Sigmoid colon (tissue), 7 donors: ENCODE data around the gene CUEDC2. TPM values are rescaled to one million over a fixed set of nuclear protein-coding genes. Genes with fewer than 3 reads are reported as not detected.

Source experiments
- DNase-seq: peaks from one replicate; pipeline ENCODE4 v3.0.0-alpha.2; 2019
- H3K27ac ChIP-seq, 4 donors: fragments of 200-600 bp; sonication (generic); one replicate each; pipeline ENCODE4 v1.5.1; 2016 to 2019; ENCODE audit warnings: mild to moderate bottlenecking in 1 of 4
- H3K27me3 ChIP-seq, 3 donors: fragments of 200-600 bp; sonication (generic); one replicate each; pipeline ENCODE4 v1.5.1; 2019; ENCODE audit warnings: mild to moderate bottlenecking in 1 of 3
- H3K36me3 ChIP-seq, 4 donors: fragments of 200-600 bp; sonication (generic); one replicate each; pipeline ENCODE4 v1.5.1; 2016 to 2019
- H3K4me1 ChIP-seq, 4 donors: fragments of 200-600 bp; sonication (generic); one replicate each; pipeline ENCODE4 v1.5.1; 2017 to 2019
- H3K4me3 ChIP-seq, 4 donors: fragments of 200-600 bp; sonication (generic); one replicate each; pipeline ENCODE4 v1.5.1; 2017 to 2019; ENCODE audit warnings: mild to moderate bottlenecking in 2 of 4, moderate library complexity in 1 of 4
- H3K9me3 ChIP-seq, 4 donors: fragments of 200-600 bp in 3 of 4; sonication (generic) in 3 of 4; one replicate each; pipeline versions ENCODE4 v1.5.1 to v1.6.1; 2013 to 2019
- EP300 ChIP-seq, 4 donors: sonication (generic); formaldehyde crosslinking; IDR thresholded peaks; one replicate each; pipeline ENCODE4 v1.6.1; 2017; ENCODE audit warnings: antibody characterized with exemption in 4 of 4
- POLR2A ChIP-seq, 2 donors: fragments of 450-650 bp; IDR thresholded peaks; one replicate each; pipeline ENCODE4 v1.6.1; 2016; ENCODE audit warnings: antibody characterized with exemption in 2 of 2, mild to moderate bottlenecking in 2 of 2, moderate library complexity in 2 of 2
- POLR2AphosphoS5 ChIP-seq, 4 donors: sonication (generic); formaldehyde crosslinking; IDR thresholded peaks; one replicate each; pipeline ENCODE4 v1.6.1; 2017; ENCODE audit warnings: antibody characterized with exemption in 4 of 4
- WGBS, 2 donors: extraction: QIAGEN DNeasy Blood & Tissue Kit; methylation state at CpG; one replicate each; pipeline ENCODE4 v1.1.7; 2013; 5-methylcytosine and 5-hydroxymethylcytosine counted together
- intact Hi-C: fragments of 100-400 bp; cut with DNase I; formaldehyde crosslinking; loops from one replicate; pipeline ENCODE4 v1.15.1; 2023
- polyA plus RNA-seq, 3 donors: library from polyadenylated mRNA; stranded (reverse); fragments of 200-250 nt; gene quantifications; one replicate each; pipeline ENCODE4 v1.2.3, GENCODE V29; 2013
- total RNA-seq, 4 donors: library from RNA; depleted of rRNA; stranded (reverse); fragments of >200 nt; gene quantifications; one replicate each; pipeline ENCODE4 v1.1.0, GENCODE V29; 2016
- TF ChIP-seq, protein P1 (sequence below), 4 experiments: fragments of 450-650 bp in 3 of 4; fragments of 200-600 bp in 1 of 4; IDR thresholded peaks; one replicate each; pipeline ENCODE4 v1.5.1; 2016 to 2019; ENCODE audit warnings: antibody characterized with exemption in 4 of 4, mild to moderate bottlenecking in 3 of 4, moderate library complexity in 2 of 4
- donor health status: healthy with polysubstance abuse.
- donor health status: Bipolar disorder and iron deficiency.
- donor health status: healthy.

CUEDC2 gene
- total and polyA plus RNA-seq, 7 donors: 30.0 to 93.5 (median 65.2) TPM

DNA sequence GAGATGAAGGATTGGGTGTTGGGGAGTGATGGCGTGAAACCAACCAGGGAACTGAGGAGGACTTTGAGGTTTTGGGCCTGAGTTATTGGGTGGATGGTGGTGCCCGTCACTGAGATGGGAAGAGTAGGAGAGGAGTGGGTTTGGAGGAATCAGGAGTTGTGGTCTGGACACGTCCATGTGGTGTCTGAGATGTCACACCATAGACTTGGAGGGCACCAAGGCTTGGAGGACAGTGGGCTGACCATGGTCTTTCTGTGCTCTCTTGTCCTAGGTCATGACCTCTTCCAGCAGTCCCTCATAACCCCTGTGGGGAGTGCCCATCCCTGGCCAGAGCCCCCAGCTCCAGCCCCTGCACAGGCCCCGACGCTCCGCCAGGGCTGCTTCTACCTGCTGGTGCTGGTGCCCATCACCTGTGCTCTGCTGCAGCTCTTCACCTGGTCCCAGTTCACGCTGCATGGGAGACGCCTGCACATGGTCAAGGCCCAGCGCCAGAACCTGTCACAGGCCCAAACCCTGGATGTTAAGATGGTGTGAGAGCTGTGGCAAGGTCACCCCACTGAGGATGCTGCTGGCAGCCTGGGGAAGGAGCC lies 43.2 kb upstream of the CUEDC2 start:
- 95 to 96% methylated on average over 9 of the region's 9 CpGs for WGBS, 2 donors
- H3K4me1 ChIP-seq: no peaks in the 10 kb centered on the region
- H3K27ac ChIP-seq: peak overlapping the region in 1 of 4 donors; percentile 17
- DNase-seq: no peak
- intact Hi-C loops: loop anchor here (5.0 kb wide), 1 partner anchor 53 kb away; the partner anchor contains the start of gene FBXL15
- H3K9me3 ChIP-seq: no peaks in the 10 kb centered on the region
- H3K36me3 ChIP-seq: peaks cover 3 to 21% (median 12%) of the 10 kb centered on the region in 4 donors
- no peaks in the 10 kb centered on the region for H3K27me3 ChIP-seq
- TF ChIP-seq POLR2AphosphoS5 (IDR thresholded peaks at IDR 0.05): peak in 2 of 4 donors; percentile 36 to 56
- TF ChIP-seq, protein P1, sequence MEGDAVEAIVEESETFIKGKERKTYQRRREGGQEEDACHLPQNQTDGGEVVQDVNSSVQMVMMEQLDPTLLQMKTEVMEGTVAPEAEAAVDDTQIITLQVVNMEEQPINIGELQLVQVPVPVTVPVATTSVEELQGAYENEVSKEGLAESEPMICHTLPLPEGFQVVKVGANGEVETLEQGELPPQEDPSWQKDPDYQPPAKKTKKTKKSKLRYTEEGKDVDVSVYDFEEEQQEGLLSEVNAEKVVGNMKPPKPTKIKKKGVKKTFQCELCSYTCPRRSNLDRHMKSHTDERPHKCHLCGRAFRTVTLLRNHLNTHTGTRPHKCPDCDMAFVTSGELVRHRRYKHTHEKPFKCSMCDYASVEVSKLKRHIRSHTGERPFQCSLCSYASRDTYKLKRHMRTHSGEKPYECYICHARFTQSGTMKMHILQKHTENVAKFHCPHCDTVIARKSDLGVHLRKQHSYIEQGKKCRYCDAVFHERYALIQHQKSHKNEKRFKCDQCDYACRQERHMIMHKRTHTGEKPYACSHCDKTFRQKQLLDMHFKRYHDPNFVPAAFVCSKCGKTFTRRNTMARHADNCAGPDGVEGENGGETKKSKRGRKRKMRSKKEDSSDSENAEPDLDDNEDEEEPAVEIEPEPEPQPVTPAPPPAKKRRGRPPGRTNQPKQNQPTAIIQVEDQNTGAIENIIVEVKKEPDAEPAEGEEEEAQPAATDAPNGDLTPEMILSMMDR (IDR thresholded peaks at IDR 0.05): no peak
- TF ChIP-seq POLR2A (IDR thresholded peaks at IDR 0.05): no peak
- H3K4me3 ChIP-seq: no peak overlapping the region

DNA sequence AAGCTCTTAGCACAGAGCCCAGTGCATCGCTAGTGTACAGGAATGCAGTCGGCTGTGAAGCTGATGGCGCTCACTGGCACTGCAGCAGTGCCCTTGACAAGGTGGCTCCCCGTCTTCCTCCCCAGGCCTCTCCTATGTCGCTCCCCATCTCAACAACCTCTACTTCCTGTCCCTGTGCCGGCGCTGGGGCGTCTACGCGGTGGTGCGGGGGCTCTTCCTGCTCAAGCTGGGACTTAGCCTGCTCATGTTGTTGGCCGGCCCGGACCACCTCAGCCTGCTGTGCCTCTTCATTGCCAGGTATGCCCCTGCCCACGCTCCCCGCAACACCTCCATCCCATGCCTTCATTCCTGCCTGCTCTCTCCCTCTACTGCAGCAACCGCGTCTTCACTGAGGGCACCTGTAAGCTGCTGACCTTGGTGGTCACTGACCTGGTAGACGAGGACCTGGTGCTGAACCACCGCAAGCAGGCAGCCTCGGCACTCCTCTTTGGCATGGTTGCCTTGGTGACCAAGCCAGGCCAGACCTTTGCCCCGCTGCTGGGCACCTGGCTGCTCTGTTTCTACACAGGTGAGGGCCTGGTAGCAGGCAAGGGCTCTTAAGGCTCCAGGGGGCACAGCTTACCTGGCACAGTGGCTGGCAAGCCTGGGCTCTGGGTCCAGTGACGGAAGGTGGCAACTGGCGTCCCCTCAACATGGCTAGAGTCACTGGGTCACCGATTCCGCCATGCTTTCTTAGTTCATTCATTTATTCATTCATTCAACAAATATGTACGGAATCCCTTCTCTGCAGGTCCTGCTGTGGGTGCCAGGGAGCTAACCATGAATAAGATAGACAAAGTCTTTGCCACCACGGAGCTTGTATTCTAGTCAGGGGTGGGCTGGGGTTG lies 41.3 kb upstream of the CUEDC2 start:
- Histone ChIP-seq H3K4me1 (no peaks in the 10 kb centered on the region), H3K4me3 (no peak overlapping the region), H3K27me3 (no peaks in the 10 kb centered on the region), H3K9me3 (no peaks in the 10 kb centered on the region), H3K36me3 (peaks cover 0 to 9% (median 0%) of the 10 kb centered on the region in 4 donors), H3K27ac (no peak overlapping the region)
- intact Hi-C loops: no loop called here
- DNase-seq: no peak
- TF ChIP-seq EP300 (IDR thresholded peaks at IDR 0.05) (no peak), POLR2AphosphoS5 (IDR thresholded peaks at IDR 0.05) (peak in 1 of 4 donors; percentile 35)
- WGBS, 2 donors: 84 to 88% methylated on average over 27 of the region's 27 CpGs

DNA sequence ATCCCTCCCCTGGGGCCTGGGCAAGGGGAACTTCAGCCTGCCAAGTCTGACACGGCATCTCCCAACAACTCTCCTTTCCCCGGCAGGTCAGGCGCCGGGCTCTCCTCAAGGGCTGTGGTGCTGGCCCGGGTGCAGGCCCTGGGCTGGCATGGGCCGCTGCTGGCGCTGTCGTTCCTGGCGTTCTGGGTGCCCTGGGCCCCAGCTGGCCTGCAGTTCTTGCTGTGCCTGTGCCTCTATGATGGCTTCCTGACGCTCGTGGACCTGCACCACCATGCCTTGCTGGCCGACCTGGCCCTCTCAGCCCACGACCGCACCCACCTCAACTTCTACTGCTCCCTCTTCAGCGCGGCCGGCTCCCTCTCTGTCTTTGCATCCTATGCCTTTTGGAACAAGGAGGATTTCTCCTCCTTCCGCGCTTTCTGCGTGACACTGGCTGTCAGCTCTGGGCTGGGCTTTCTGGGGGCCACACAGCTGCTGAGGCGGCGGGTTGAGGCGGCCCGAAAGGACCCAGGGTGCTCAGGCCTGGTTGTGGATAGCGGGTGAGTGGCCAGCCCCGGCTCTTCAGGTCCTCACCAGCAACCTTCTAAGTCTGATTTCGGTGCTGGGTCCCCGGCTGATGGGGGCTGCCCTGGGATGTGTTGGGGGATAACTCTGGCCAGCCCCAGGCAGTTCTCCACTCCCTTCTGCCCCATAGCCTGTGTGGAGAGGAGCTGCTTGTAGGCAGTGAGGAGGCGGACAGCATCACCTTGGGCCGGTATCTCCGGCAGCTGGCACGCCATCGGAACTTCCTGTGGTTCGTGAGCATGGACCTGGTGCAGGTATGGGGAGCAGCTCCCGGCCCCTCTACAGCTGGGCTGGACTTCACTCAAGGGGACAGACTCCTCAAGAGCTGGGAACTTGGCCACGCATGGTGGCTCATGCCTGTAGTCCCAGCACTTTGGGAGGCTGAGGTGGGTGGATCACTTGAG lies 38.5 kb upstream of the CUEDC2 start:
- TF ChIP-seq, protein P1 (IDR thresholded peaks at IDR 0.05): no peak
- TF ChIP-seq POLR2A (IDR thresholded peaks at IDR 0.05) (no peak), EP300 (IDR thresholded peaks at IDR 0.05) (no peak), POLR2AphosphoS5 (IDR thresholded peaks at IDR 0.05) (no peak)
- intact Hi-C loops: no loop called here
- 95 to 96% methylated on average over 36 of the region's 36 CpGs for WGBS, 2 donors
- H3K27ac ChIP-seq: no peak overlapping the region
- no peak overlapping the region for H3K4me3 ChIP-seq
- no peak for DNase-seq
- H3K27me3 ChIP-seq: no peaks in the 10 kb centered on the region
- no peaks in the 10 kb centered on the region for H3K4me1 ChIP-seq
- H3K36me3 ChIP-seq: peaks cover 0 to 5% (median 0%) of the 10 kb centered on the region in 4 donors
- no peaks in the 10 kb centered on the region for H3K9me3 ChIP-seq

DNA sequence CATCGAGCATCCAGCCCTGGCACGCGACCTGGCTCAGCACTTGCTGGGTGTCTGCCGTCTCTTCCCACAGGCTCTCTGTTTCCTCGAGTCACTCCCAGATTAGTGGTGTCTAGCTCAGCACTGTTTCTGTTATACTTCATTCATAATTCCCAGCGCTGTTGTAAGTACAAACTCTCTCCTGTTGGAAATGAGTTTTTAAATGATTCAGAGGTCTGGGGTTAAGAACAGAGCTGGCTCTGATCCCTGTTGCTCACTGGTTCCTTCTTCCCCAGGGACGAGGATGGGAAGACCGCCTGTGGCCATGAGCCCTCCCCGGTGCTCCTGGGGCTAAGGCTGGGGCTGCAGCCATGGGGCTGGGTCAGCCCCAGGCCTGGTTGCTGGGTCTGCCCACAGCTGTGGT lies 36.3 kb upstream of the CUEDC2 start:
- intact Hi-C loops: no loop called here
- DNase-seq: no peak
- Histone ChIP-seq H3K9me3 (no peaks in the 10 kb centered on the region), H3K4me1 (no peaks in the 10 kb centered on the region), H3K4me3 (no peak overlapping the region), H3K36me3 (peaks cover 0 to 5% (median 0%) of the 10 kb centered on the region in 4 donors), H3K27ac (no peak overlapping the region), H3K27me3 (no peaks in the 10 kb centered on the region)
- TF ChIP-seq POLR2A (IDR thresholded peaks at IDR 0.05) (no peak), EP300 (IDR thresholded peaks at IDR 0.05) (no peak), POLR2AphosphoS5 (IDR thresholded peaks at IDR 0.05) (no peak)
- TF ChIP-seq, protein P1 (IDR thresholded peaks at IDR 0.05): no peak
- 89 to 90% methylated on average over 9 of the region's 9 CpGs for WGBS, 2 donors
